Measurements from ENCODE around the gene NRSN2.

Gene NRSN2

DNA sequence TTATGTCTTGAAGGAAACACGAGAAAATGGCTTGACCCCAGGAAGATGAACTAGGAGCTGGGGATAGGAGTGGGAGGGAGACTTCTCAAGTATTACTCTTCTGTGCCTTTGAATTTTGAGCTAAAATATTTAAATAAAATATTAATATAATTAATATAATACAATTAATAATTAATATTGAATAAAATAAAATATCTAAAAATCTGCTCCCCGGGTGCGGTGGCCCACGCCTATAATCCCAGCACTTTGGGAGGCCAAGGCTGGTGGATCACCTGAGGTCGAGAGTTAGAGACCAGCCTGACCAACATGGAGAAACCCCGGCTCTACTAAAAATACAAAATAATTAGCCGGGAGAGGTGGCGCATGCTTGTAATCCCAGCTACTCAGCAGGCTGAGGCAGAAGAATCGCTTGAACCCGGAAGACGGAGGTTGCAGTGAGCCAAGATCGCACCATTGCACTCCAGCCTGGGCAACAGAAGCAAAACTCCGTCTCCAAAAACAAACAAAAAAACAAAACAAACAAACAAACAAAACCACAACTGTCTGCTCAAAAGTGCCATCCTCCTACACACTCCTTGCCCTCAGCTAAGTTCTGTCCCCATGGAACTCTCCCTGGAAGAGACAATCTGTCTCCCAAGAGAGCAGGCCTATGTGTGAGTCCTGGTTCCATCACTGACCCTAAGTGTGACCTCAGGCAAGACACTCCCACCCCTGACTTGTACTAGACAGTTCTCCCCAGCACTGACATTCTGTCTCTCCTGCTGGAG lies 20.0 kb downstream of the NRSN2 start:
- Histone ChIP-seq H3K27ac (replicated peaks) (no peak overlapping the region), H3K4me3 (replicated peaks; ENCODE audit: insufficient read depth, low read length) (no peak overlapping the region), H3K27me3 (ENCODE audit: insufficient read depth, poor library complexity, severe bottlenecking) (no peaks in the 10 kb centered on the region)
- DNase-seq (ENCODE audit: low read depth in 1 of 2, low spot score in 1 of 2) = no peak
- no peak for TF ChIP-seq GABPA (IDR thresholded peaks at IDR 0.05; ENCODE audit: low read depth)
- no peak for TF ChIP-seq SPI1 (IDR thresholded peaks at IDR 0.05; ENCODE audit: borderline replicate concordance, low read depth)
- TF ChIP-seq POLR2AphosphoS5 (IDR thresholded peaks at IDR 0.05; ENCODE audit: low read depth) = no peak
- TF ChIP-seq, protein P1, sequence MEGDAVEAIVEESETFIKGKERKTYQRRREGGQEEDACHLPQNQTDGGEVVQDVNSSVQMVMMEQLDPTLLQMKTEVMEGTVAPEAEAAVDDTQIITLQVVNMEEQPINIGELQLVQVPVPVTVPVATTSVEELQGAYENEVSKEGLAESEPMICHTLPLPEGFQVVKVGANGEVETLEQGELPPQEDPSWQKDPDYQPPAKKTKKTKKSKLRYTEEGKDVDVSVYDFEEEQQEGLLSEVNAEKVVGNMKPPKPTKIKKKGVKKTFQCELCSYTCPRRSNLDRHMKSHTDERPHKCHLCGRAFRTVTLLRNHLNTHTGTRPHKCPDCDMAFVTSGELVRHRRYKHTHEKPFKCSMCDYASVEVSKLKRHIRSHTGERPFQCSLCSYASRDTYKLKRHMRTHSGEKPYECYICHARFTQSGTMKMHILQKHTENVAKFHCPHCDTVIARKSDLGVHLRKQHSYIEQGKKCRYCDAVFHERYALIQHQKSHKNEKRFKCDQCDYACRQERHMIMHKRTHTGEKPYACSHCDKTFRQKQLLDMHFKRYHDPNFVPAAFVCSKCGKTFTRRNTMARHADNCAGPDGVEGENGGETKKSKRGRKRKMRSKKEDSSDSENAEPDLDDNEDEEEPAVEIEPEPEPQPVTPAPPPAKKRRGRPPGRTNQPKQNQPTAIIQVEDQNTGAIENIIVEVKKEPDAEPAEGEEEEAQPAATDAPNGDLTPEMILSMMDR (IDR thresholded peaks at IDR 0.05; ENCODE audit: insufficient read depth, low read length) = no peak
- TF ChIP-seq, protein P2, sequence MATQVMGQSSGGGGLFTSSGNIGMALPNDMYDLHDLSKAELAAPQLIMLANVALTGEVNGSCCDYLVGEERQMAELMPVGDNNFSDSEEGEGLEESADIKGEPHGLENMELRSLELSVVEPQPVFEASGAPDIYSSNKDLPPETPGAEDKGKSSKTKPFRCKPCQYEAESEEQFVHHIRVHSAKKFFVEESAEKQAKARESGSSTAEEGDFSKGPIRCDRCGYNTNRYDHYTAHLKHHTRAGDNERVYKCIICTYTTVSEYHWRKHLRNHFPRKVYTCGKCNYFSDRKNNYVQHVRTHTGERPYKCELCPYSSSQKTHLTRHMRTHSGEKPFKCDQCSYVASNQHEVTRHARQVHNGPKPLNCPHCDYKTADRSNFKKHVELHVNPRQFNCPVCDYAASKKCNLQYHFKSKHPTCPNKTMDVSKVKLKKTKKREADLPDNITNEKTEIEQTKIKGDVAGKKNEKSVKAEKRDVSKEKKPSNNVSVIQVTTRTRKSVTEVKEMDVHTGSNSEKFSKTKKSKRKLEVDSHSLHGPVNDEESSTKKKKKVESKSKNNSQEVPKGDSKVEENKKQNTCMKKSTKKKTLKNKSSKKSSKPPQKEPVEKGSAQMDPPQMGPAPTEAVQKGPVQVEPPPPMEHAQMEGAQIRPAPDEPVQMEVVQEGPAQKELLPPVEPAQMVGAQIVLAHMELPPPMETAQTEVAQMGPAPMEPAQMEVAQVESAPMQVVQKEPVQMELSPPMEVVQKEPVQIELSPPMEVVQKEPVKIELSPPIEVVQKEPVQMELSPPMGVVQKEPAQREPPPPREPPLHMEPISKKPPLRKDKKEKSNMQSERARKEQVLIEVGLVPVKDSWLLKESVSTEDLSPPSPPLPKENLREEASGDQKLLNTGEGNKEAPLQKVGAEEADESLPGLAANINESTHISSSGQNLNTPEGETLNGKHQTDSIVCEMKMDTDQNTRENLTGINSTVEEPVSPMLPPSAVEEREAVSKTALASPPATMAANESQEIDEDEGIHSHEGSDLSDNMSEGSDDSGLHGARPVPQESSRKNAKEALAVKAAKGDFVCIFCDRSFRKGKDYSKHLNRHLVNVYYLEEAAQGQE (IDR thresholded peaks at IDR 0.05; ENCODE audit: insufficient replicate concordance, low read depth) = no peak

DNA sequence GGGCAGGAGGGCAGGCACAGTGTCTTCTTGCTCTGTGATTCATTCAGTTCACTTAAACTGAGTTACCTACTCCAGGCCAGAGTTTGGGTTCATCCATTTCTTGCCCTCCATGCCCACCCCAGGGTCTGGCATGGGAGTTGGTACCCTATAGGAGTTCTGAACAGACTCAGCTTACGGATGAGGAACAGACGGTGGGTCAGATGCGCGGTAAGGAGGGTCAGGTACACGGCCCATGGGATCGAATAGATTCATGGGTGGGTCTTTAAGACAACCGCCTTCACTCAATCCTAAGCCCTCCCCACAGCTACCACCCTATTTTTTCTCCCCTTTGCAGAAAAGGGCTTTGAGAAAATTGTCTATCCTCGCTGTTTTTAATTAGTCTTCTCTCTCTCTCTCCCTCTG lies 20.6 kb downstream of the NRSN2 start:
- H3K4me3 ChIP-seq (replicated peaks; ENCODE audit: insufficient read depth, low read length) = no peak overlapping the region
- DNase-seq (ENCODE audit: low read depth in 1 of 2, low spot score in 1 of 2) = no peak
- no peaks in the 10 kb centered on the region for H3K27me3 ChIP-seq (ENCODE audit: insufficient read depth, poor library complexity, severe bottlenecking)
- TF ChIP-seq SPI1 (IDR thresholded peaks at IDR 0.05; ENCODE audit: borderline replicate concordance, low read depth) = no peak
- TF ChIP-seq POLR2AphosphoS5 (IDR thresholded peaks at IDR 0.05; ENCODE audit: low read depth) = no peak
- TF ChIP-seq, protein P1 (IDR thresholded peaks at IDR 0.05; ENCODE audit: insufficient read depth, low read length) = no peak
- no peak for TF ChIP-seq GABPA (IDR thresholded peaks at IDR 0.05; ENCODE audit: low read depth)
- no peak overlapping the region for H3K27ac ChIP-seq (replicated peaks)

DNA sequence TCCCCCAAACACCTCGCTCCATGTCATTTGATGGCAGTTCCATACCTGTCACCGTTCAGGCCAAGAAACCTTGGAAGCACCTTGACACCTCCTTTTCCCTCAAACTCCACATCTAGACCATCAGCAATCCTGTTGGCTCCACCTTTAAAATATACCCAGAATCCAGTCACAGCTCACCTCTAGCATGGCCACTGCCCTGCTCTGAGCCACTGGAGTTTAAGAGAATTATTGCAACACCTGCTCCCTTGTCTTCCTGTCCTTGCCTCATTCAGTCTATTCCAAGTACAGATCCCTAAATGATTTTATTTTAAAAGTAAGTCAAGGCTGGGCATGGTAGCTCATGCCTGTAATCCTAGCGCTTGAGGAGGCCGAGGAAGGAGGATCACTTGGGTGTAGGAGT lies 22.0 kb downstream of the NRSN2 start:
- H3K27ac ChIP-seq (replicated peaks) = no peak overlapping the region
- H3K27me3 ChIP-seq (ENCODE audit: insufficient read depth, poor library complexity, severe bottlenecking) = no peaks in the 10 kb centered on the region
- no peak for DNase-seq (ENCODE audit: low read depth in 1 of 2, low spot score in 1 of 2)
- H3K4me3 ChIP-seq (replicated peaks; ENCODE audit: insufficient read depth, low read length) = no peak overlapping the region
- no peak for TF ChIP-seq SPI1 (IDR thresholded peaks at IDR 0.05; ENCODE audit: borderline replicate concordance, low read depth)
- TF ChIP-seq, protein P1 (IDR thresholded peaks at IDR 0.05; ENCODE audit: insufficient read depth, low read length) = no peak
- TF ChIP-seq POLR2AphosphoS5 (IDR thresholded peaks at IDR 0.05; ENCODE audit: low read depth) = no peak
- TF ChIP-seq GABPA (IDR thresholded peaks at IDR 0.05; ENCODE audit: low read depth) = no peak
- TF ChIP-seq, protein P2 (IDR thresholded peaks at IDR 0.05; ENCODE audit: insufficient replicate concordance, low read depth) = no peak
